Measurements from ENCODE around the gene ANKRD13B.
A peak's percentile ranks its signal among the peaks of the same experiment; 100 is the strongest.

DNA sequence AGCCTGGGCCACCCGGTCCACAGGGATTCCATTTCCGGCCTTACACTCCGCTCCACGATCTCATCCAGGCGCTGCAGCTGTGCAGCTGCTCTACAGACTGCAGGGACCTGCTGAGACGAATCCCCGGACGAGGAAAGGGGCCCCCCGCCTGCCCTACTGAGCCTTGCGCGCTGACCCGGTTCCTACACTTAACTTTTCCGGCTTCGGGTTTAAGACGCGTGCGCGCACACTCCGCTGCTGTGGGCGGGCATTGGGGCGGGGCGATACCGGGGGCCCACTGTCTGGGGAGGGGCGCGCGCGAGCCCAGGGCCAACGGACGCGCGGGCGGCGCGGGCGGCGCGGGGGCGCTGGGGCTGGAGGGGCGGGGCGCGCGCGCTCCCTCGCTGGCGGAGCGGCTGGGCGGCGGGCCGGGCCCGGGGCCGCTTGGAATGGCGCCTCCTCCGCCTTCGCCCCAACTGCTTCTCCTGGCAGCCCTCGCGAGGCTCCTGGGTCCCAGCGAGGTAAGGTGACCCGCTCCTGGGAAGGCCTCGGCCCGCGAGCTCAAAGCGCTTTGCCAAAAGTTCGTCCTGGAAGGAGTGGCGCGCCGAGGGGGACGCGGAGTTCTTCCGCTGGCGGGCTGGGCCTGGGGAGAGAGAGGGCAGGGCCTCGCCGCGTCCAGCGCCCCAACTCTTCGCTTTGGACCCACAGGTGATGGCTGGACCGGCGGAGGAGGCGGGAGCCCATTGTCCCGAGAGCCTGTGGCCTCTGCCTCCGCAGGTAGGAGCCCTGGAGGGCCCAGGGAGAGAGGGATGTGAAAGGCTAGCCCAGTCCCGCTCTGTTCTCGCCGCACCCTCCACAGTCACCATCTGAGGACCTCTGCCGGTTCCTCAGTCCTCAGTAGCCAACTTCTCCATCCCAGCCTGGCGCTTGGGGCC, 24.3 kb upstream of the ANKRD13B start, which contains the start of gene TP53I13:
- TF ChIP-seq, protein P1, sequence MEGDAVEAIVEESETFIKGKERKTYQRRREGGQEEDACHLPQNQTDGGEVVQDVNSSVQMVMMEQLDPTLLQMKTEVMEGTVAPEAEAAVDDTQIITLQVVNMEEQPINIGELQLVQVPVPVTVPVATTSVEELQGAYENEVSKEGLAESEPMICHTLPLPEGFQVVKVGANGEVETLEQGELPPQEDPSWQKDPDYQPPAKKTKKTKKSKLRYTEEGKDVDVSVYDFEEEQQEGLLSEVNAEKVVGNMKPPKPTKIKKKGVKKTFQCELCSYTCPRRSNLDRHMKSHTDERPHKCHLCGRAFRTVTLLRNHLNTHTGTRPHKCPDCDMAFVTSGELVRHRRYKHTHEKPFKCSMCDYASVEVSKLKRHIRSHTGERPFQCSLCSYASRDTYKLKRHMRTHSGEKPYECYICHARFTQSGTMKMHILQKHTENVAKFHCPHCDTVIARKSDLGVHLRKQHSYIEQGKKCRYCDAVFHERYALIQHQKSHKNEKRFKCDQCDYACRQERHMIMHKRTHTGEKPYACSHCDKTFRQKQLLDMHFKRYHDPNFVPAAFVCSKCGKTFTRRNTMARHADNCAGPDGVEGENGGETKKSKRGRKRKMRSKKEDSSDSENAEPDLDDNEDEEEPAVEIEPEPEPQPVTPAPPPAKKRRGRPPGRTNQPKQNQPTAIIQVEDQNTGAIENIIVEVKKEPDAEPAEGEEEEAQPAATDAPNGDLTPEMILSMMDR (IDR thresholded peaks at IDR 0.05) = no peak
- TF ChIP-seq POLR2AphosphoS5 (IDR thresholded peaks at IDR 0.05) = peak; percentile 67 to 85 (median 74)
